ENCODE results near the gene NRP2.

NRP2 gene

DNA sequence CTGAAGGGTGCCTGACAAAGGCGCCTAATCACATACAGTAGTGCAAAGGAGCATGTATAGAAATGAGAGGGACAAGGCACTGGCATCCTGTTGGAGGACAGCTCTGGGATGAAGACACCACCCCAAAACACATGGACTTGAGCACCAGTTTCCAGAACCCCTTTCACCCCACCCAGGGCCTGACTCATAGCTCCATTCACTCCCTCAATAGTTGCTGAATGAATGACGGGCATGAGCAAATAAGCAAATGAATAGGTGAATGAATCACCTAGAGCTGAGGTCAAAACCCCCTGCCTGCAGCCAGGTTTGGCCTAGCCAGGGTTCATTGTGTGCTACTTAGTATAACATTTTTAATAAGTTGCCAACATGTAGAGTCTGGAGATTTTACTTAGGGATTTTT, 66.3 kb downstream of the NRP2 start:
- Histone ChIP-seq H3K27me3 (ENCODE audit: insufficient read depth, low read length) (no peaks in the 10 kb centered on the region), H3K9me3 (ENCODE audit: insufficient read depth, low read depth, low read length) (no peaks in the 10 kb centered on the region), H3K4me1 (ENCODE audit: insufficient read depth, low read length) (peaks cover 17% of the 10 kb centered on the region), H3K36me3 (ENCODE audit: insufficient read depth, low read length) (peaks cover 55% of the 10 kb centered on the region), H3K27ac (ENCODE audit: low read depth, low read length) (peak overlapping the region; percentile 82), H3K4me3 (ENCODE audit: low read length) (no peak overlapping the region), H3K9ac (ENCODE audit: low read depth, low read length) (peak overlapping the region; percentile 6; the same call in 1 of the 2 replicates)
- WGBS = 60% methylated on average over 2 of the region's 2 CpGs

DNA sequence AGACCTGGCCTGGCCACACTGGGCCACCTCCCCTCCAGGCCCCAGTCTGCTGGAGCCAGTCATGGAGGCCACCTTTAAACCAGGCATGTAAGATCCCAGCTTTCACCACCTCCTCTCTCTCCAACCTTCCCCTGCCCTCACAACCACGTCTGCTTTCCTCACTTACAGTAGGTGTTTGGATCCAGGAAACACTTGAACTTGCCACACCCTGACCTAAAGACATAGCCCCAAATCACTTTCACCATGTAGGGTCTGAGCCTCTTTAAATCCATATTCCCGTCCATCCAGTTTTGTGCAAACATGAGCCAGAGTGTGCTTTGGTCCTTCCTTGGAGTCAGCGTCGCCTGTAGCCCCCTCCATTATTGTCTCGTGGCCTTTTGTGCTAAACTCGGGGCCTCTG, 66.8 kb downstream of the NRP2 start:
- 0 out of 2 replicates have a peak overlapping the region, but pooled peaks have one; percentile 6 for H3K9ac ChIP-seq (ENCODE audit: low read depth, low read length)

DNA sequence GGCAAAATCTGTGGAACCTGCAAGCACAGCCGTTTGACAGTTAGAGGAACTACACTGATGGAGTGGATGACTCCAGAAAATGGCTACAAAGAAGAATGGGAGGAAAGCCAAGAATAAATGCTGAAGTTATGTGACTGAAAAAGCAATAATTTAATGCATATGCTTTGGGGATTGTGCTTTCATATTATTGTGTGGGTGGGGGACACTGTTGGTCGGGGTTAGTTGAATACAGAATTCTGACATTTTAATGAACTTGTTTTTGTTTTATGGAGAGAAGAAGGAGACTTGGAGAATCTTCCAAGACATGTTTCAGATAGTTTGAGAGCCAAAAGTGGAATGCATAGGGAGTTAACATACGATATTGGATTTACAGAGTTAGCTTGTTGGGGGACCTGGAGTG, 68.5 kb downstream of the NRP2 start:
- Histone ChIP-seq H3K4me3 (ENCODE audit: low read length) (no peak overlapping the region), H3K36me3 (ENCODE audit: insufficient read depth, low read length) (peaks cover 49% of the 10 kb centered on the region), H3K27me3 (ENCODE audit: insufficient read depth, low read length) (no peaks in the 10 kb centered on the region), H3K4me1 (ENCODE audit: insufficient read depth, low read length) (peaks cover 17% of the 10 kb centered on the region), H3K9ac (ENCODE audit: low read depth, low read length) (no peak overlapping the region), H3K9me3 (ENCODE audit: insufficient read depth, low read depth, low read length) (no peaks in the 10 kb centered on the region), H3K27ac (ENCODE audit: low read depth, low read length) (no peak overlapping the region)
- 93% methylated on average over 3 of the region's 3 CpGs for WGBS

More for the DNA sequence above, 66.8 kb downstream of the NRP2 start:
- 83% methylated on average over 6 of the region's 6 CpGs for WGBS
- peaks cover 57% of the 10 kb centered on the region for H3K36me3 ChIP-seq (ENCODE audit: insufficient read depth, low read length)
- H3K9me3 ChIP-seq (ENCODE audit: insufficient read depth, low read depth, low read length) = no peaks in the 10 kb centered on the region
- H3K4me1 ChIP-seq (ENCODE audit: insufficient read depth, low read length) = peaks cover 17% of the 10 kb centered on the region
- no peak overlapping the region for H3K4me3 ChIP-seq (ENCODE audit: low read length)
- H3K27ac ChIP-seq (ENCODE audit: low read depth, low read length) = peak overlapping the region; percentile 82
- H3K27me3 ChIP-seq (ENCODE audit: insufficient read depth, low read length) = no peaks in the 10 kb centered on the region

DNA sequence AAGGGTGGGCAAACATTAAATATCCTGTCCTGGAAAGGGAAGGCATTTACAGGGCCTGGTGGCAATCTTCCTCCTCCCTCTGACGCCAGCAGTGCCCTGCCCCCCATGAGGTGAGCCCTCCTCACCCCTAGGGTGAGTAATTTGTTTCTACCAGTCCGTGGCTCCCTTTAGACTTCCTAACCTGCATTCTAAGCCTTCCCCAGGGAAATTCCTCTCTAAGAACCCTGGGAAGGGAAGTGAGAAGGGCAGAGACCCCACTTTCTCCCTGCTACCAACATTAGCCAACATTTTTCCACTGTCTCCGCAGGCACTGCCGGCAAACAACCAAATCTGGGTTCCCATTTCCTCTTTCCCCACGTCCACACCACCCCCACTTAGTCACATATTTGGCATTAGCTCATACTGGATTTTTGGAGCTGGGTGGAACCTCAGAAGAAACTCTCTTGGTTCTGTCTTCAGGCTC, 69.3 kb downstream of the NRP2 start:
- Histone ChIP-seq H3K36me3 (ENCODE audit: insufficient read depth, low read length) (peaks cover 42% of the 10 kb centered on the region), H3K27ac (ENCODE audit: low read depth, low read length) (no peak overlapping the region), H3K4me1 (ENCODE audit: insufficient read depth, low read length) (peaks cover 17% of the 10 kb centered on the region)

DNA sequence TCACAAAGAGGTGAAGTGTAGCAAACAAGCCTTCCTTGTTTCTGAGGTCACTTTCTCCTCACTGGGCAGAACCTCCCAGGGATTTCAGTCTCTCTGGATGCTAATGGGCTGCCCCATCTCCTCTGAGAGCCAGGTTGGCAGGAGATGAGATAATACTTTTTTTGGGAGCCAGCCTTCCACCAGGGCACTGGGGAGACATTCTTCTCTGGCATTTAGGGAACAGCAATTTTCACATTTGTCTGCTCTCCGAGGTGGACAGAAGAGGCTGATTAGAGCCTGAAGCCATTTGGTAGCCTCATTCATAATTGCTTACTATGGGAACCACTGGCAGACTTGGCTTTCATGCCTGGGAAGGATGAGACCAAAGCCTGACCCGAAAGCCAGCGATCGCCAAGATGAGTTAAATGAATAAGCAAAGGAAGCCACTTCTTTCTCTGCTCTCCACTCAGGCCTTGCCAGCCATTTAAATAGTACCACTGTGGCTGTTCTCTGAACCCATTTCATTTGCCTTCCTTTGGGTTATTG, 70.1 kb downstream of the NRP2 start:
- 98% methylated on average over 4 of the region's 4 CpGs for WGBS
- H3K36me3 ChIP-seq (ENCODE audit: insufficient read depth, low read length) = peaks cover 42% of the 10 kb centered on the region
- H3K9ac ChIP-seq (ENCODE audit: low read depth, low read length) = no peak overlapping the region
- H3K27me3 ChIP-seq (ENCODE audit: insufficient read depth, low read length) = no peaks in the 10 kb centered on the region
- H3K4me1 ChIP-seq (ENCODE audit: insufficient read depth, low read length) = peaks cover 20% of the 10 kb centered on the region
- no peak overlapping the region for H3K4me3 ChIP-seq (ENCODE audit: low read length)
- H3K9me3 ChIP-seq (ENCODE audit: insufficient read depth, low read depth, low read length) = no peaks in the 10 kb centered on the region
- no peak overlapping the region for H3K27ac ChIP-seq (ENCODE audit: low read depth, low read length)

More for the DNA sequence above, 69.3 kb downstream of the NRP2 start:
- Histone ChIP-seq H3K9me3 (ENCODE audit: insufficient read depth, low read depth, low read length) (no peaks in the 10 kb centered on the region), H3K4me3 (ENCODE audit: low read length) (no peak overlapping the region), H3K27me3 (ENCODE audit: insufficient read depth, low read length) (no peaks in the 10 kb centered on the region), H3K9ac (ENCODE audit: low read depth, low read length) (no peak overlapping the region)
- 84% methylated on average over 5 of the region's 5 CpGs for WGBS

DNA sequence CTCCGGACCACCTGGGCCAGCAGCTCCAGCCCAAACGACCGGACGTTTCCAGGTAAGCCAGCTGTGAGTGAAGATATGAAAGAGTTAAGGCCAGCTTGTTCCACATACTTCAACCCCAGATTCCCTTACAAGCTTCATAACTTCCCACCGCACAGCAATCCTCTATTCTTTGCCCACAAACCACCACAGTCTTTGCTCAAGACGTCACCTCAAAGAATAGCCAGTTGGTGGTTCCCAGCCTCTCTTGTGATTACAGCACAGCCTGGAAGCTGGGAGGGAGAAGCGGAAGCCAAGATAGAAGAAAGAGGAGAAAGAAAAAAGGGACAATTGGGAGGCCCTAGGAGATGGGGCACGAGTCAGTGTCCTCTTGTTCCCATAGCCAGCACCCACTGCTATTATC, 70.6 kb downstream of the NRP2 start:
- Histone ChIP-seq H3K27ac (ENCODE audit: low read depth, low read length) (no peak overlapping the region), H3K9ac (ENCODE audit: low read depth, low read length) (no peak overlapping the region), H3K36me3 (ENCODE audit: insufficient read depth, low read length) (peaks cover 42% of the 10 kb centered on the region), H3K4me3 (ENCODE audit: low read length) (no peak overlapping the region), H3K4me1 (ENCODE audit: insufficient read depth, low read length) (peaks cover 24% of the 10 kb centered on the region), H3K9me3 (ENCODE audit: insufficient read depth, low read depth, low read length) (no peaks in the 10 kb centered on the region), H3K27me3 (ENCODE audit: insufficient read depth, low read length) (no peaks in the 10 kb centered on the region)
- WGBS = 97% methylated on average over 8 of the region's 8 CpGs

DNA sequence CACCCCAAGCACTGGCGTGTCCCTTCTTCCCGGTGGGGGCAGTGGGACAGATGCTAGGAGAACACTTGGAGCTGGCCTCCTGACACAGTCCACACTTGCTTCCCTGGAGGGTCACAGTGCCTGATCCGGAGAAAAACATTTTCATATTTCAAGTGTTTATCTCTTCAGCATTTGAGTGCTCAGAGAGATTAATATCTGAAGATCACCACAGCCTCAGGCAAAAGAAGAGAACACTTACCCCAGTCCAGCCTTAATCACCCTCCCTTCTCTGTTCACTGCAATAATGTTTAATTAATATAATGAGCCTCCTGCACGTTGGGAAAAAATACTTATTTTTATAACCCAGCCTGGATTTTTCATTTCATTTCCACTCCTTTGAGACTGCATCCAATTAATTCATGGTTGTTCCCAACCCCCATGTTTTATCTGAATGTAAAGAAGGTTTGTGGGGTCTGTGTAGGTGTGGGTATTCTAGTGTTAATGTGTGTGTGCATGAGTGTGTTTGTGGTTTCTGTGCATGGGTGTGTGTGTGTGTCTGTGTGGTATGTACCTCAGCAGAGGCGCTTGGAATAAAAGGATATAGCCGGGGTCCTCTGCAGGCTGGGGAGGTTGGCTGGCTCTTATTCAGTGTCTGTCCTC, 72.1 kb downstream of the NRP2 start:
- H3K9me3 ChIP-seq (ENCODE audit: insufficient read depth, low read depth, low read length) = no peaks in the 10 kb centered on the region
- 89% methylated on average over 6 of the region's 6 CpGs for WGBS
- no peak overlapping the region for H3K27ac ChIP-seq (ENCODE audit: low read depth, low read length)
- peaks cover 41% of the 10 kb centered on the region for H3K36me3 ChIP-seq (ENCODE audit: insufficient read depth, low read length)
- H3K4me1 ChIP-seq (ENCODE audit: insufficient read depth, low read length) = peaks cover 9% of the 10 kb centered on the region
- H3K4me3 ChIP-seq (ENCODE audit: low read length) = no peak overlapping the region
- no peaks in the 10 kb centered on the region for H3K27me3 ChIP-seq (ENCODE audit: insufficient read depth, low read length)
- H3K9ac ChIP-seq (ENCODE audit: low read depth, low read length) = no peak overlapping the region

DNA sequence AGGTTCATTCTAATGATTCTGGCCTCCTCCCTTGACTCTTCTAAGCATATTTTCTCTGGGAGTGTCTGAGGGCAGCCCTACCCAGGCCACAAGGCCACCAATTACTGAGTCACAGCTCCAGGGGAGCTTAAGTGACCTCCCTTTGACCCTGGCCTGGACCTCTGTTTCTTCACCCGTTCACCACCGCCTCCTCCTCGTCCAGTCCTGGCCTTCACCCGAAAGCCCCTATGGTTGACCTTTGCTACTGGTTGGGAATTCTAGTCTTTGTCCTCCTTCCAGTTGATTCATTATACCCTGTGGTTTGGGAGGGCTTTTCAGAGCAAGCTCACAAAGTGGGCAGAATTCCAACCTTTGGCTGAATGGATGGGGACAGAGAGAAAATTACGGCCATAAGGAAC, 72.6 kb downstream of the NRP2 start:
- Histone ChIP-seq H3K9ac (ENCODE audit: low read depth, low read length) (no peak overlapping the region), H3K4me1 (ENCODE audit: insufficient read depth, low read length) (peaks cover 8% of the 10 kb centered on the region), H3K9me3 (ENCODE audit: insufficient read depth, low read depth, low read length) (no peaks in the 10 kb centered on the region), H3K27me3 (ENCODE audit: insufficient read depth, low read length) (no peaks in the 10 kb centered on the region), H3K27ac (ENCODE audit: low read depth, low read length) (no peak overlapping the region), H3K36me3 (ENCODE audit: insufficient read depth, low read length) (peaks cover 35% of the 10 kb centered on the region), H3K4me3 (ENCODE audit: low read length) (no peak overlapping the region)
- 89% methylated on average over 4 of the region's 5 CpGs for WGBS

DNA sequence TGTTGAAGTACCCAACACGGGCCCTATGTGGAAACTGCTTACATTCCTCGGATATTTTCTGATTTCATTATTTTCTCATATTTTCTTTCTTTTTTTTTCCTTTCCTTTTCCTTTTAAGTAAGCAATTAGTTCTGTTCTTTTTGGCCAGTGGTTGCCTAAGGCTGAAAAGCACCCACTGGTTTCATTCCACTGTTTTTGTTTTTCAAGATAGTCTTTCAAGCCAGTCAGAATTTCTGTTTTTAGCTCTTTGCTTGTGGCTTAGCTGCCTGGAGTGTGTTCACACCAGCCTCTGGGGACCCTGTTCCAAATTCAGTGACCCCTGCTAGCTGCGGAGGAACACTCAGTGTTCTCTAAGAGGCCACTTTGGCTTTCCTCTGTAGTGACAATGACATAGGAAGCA, 73.6 kb downstream of the NRP2 start:
- Histone ChIP-seq H3K9ac (ENCODE audit: low read depth, low read length) (no peak overlapping the region), H3K27ac (ENCODE audit: low read depth, low read length) (no peak overlapping the region)

DNA sequence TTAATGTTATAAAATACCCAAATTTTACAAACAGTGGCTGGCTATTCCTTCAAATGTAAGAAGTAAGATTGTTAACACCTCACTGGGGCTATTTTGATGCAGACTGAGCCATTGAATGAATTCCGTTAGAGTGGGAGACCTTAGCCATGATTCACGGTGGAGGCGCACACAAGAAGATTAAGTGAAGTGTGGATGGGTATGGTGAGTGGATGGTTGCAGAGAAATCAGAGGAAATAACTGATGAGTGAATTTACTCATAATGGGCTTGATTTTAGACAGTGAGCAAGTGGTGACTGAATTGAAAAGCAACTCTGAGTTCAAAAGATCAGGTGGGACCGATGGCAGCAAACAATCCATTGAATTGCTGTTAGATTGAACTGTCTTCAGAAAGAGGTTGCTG, 75.0 kb downstream of the NRP2 start:
- H3K36me3 ChIP-seq (ENCODE audit: insufficient read depth, low read length) = peaks cover 28% of the 10 kb centered on the region
- no peak overlapping the region for H3K4me3 ChIP-seq (ENCODE audit: low read length)
- H3K4me1 ChIP-seq (ENCODE audit: insufficient read depth, low read length) = peaks cover 8% of the 10 kb centered on the region
- no peaks in the 10 kb centered on the region for H3K27me3 ChIP-seq (ENCODE audit: insufficient read depth, low read length)
- H3K27ac ChIP-seq (ENCODE audit: low read depth, low read length) = no peak overlapping the region
- 83% methylated on average over 4 of the region's 4 CpGs for WGBS
- H3K9me3 ChIP-seq (ENCODE audit: insufficient read depth, low read depth, low read length) = no peaks in the 10 kb centered on the region
- H3K9ac ChIP-seq (ENCODE audit: low read depth, low read length) = no peak overlapping the region

More for the DNA sequence above, 73.6 kb downstream of the NRP2 start:
- Histone ChIP-seq H3K4me1 (ENCODE audit: insufficient read depth, low read length) (peaks cover 8% of the 10 kb centered on the region), H3K36me3 (ENCODE audit: insufficient read depth, low read length) (peaks cover 31% of the 10 kb centered on the region), H3K4me3 (ENCODE audit: low read length) (no peak overlapping the region), H3K9me3 (ENCODE audit: insufficient read depth, low read depth, low read length) (no peaks in the 10 kb centered on the region), H3K27me3 (ENCODE audit: insufficient read depth, low read length) (no peaks in the 10 kb centered on the region)
- WGBS = over 99% methylated on average over 3 of the region's 3 CpGs

DNA sequence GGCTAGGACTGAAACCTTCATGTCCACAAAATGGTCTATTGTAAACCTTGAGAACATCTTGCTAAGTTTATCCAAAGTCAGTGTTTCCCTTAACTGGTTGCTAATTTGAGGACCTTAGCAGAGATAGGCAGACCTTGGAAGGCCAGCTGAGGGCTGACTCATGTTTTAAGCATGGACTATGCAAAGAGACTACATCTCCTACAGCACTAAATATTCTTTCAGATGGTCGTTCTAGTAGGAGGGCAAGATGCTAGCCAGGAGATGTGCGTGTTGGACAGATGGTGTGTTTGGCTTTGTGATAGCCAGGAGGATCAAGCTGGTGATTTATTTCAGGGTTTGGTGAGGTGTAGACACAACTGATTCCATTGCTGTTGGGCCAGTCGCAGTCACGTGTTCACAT, 75.8 kb downstream of the NRP2 start:
- 92% methylated on average over 4 of the region's 4 CpGs for WGBS
- Histone ChIP-seq H3K9ac (ENCODE audit: low read depth, low read length) (no peak overlapping the region), H3K36me3 (ENCODE audit: insufficient read depth, low read length) (peaks cover 20% of the 10 kb centered on the region), H3K27me3 (ENCODE audit: insufficient read depth, low read length) (no peaks in the 10 kb centered on the region), H3K9me3 (ENCODE audit: insufficient read depth, low read depth, low read length) (no peaks in the 10 kb centered on the region), H3K4me3 (ENCODE audit: low read length) (no peak overlapping the region), H3K4me1 (ENCODE audit: insufficient read depth, low read length) (peaks cover 8% of the 10 kb centered on the region), H3K27ac (ENCODE audit: low read depth, low read length) (no peak overlapping the region)

Measured in HUES64 (cell line).